BLaER1 treated with 17β-estradiol and CSF1 and Interleukin-3, amounts not matched to agents 10 nM and 100 nM (cell line): ENCODE data around the gene TMPRSS4.
A peak's percentile ranks its signal among the peaks of the same experiment; 100 is the strongest.

Source experiments
- H3K27ac ChIP-seq, 11 experiments: shearing (Covaris generic); formaldehyde crosslinking; 2 replicates each; pipeline ENCODE4 v1.8.1; 2022
- H3K27me3 ChIP-seq, 11 experiments: shearing (Covaris generic); formaldehyde crosslinking; 2 replicates each; pipeline ENCODE4 v1.8.1; 2022
- H3K36me3 ChIP-seq, 11 experiments: shearing (Covaris generic); formaldehyde crosslinking; 2 replicates each; pipeline ENCODE4 v1.8.1; 2022
- H3K4me1 ChIP-seq, 10 experiments: shearing (Covaris generic); formaldehyde crosslinking; 2 replicates each; pipeline ENCODE4 v1.8.1; 2022
- H3K4me2 ChIP-seq, 11 experiments: shearing (Covaris generic); formaldehyde crosslinking; 2 replicates each; pipeline ENCODE4 v1.8.1; 2022
- H3K4me3 ChIP-seq, 10 experiments: shearing (Covaris generic); formaldehyde crosslinking; 2 replicates each; pipeline ENCODE4 v1.8.1; 2022
- H3K9ac ChIP-seq, 11 experiments: shearing (Covaris generic); formaldehyde crosslinking; 2 replicates each; pipeline ENCODE4 v1.8.1; 2022
- H3K9me3 ChIP-seq, 11 experiments: shearing (Covaris generic); formaldehyde crosslinking; replicated peaks in 1 of 11; 2 replicates each; pipeline ENCODE4 v1.8.1; 2022
- H4K20me1 ChIP-seq, 11 experiments: shearing (Covaris generic); formaldehyde crosslinking; 2 replicates each; pipeline ENCODE4 v1.8.1; 2022
- Cebpa-rat ChIP-seq, 11 experiments: shearing (Covaris generic); IDR thresholded peaks; 2 replicates each; pipeline ENCODE4 v1.8.1; 2022

The TMPRSS4 gene

DNA sequence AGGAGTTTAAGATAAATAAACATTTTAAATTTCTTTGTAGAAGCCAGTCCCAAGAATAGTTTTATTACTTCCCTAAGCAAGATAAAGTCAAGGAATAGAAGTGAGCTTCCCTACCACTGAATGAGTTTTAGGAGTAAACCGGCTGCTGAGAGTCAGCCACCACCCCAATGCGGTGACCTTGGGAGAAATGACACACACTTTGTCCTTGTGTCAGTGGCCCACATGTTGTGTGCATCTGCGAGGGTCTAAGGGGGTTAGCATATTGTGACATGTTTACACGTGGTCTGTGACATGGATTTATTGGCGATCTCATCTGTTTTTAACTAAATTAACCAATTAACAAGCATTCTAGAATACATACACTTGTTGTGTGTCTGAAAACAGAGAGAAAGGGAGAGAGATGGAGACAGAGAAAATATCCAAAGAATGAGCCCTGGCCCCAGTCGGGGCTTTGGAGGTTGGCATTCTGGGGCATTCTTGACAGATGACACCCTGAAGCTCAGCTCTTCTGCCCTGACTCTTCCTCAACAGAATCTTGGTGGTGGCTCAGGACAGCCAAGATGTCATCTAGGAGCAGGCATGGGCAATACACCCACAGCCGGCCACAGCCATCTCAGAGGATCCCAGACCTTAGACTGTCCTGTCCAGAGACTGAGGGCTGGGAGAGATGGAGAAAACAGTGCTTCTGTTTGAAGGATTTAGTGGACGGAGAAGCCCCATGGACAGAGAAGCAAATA lies 29.7 kb upstream of the TMPRSS4 start:
- no peak overlapping the region for H3K9ac ChIP-seq
- H3K36me3 ChIP-seq = no peaks in the 10 kb centered on the region
- no peaks in the 10 kb centered on the region; a peak in 1 of 22 replicates for H4K20me1 ChIP-seq
- H3K4me1 ChIP-seq = peaks cover 4 to 26% (median 6%) of the 10 kb centered on the region in 10 experiments; a peak in 16 of 20 replicates
- H3K9me3 ChIP-seq = no peaks in the 10 kb centered on the region
- no peak overlapping the region for H3K4me2 ChIP-seq
- no peak overlapping the region for H3K27ac ChIP-seq
- TF ChIP-seq Cebpa-rat (IDR thresholded peaks at IDR 0.05) = no peak
- no peaks in the 10 kb centered on the region for H3K27me3 ChIP-seq
- no peak overlapping the region for H3K4me3 ChIP-seq

GRCh38 chr11:118047749-118048148 lies 29.1 kb upstream of the TMPRSS4 start:
- Histone ChIP-seq H3K9me3 (no peaks in the 10 kb centered on the region), H3K27ac (no peak overlapping the region), H3K27me3 (no peaks in the 10 kb centered on the region), H3K4me2 (no peak overlapping the region), H3K4me1 (peaks cover 9 to 29% (median 12%) of the 10 kb centered on the region in 10 experiments; a peak in 16 of 20 replicates), H3K9ac (no peak overlapping the region), H4K20me1 (no peaks in the 10 kb centered on the region; a peak in 2 of 22 replicates), H3K4me3 (no peak overlapping the region), H3K36me3 (no peaks in the 10 kb centered on the region)
- no peak for TF ChIP-seq Cebpa-rat (IDR thresholded peaks at IDR 0.05)

GRCh38 chr11:118048472-118049370 lies 28.2 kb upstream of the TMPRSS4 start:
- no peaks in the 10 kb centered on the region for H3K27me3 ChIP-seq
- peaks cover 9 to 33% (median 14%) of the 10 kb centered on the region in 10 experiments; a peak in 16 of 20 replicates for H3K4me1 ChIP-seq
- H3K36me3 ChIP-seq = no peaks in the 10 kb centered on the region
- H3K4me3 ChIP-seq = no peak overlapping the region
- no peak overlapping the region for H3K9ac ChIP-seq
- TF ChIP-seq Cebpa-rat (IDR thresholded peaks at IDR 0.05) = no peak
- no peaks in the 10 kb centered on the region for H3K9me3 ChIP-seq
- no peak overlapping the region for H3K27ac ChIP-seq
- no peaks in the 10 kb centered on the region; a peak in 2 of 22 replicates for H4K20me1 ChIP-seq
- peak overlapping the region in 1 of 11 experiments; percentile 9; a peak in 1 of 22 replicates for H3K4me2 ChIP-seq

- no peak for TF ChIP-seq Cebpa-rat (IDR thresholded peaks at IDR 0.05)
- no peaks in the 10 kb centered on the region; a peak in 2 of 22 replicates for H4K20me1 ChIP-seq
- no peaks in the 10 kb centered on the region for H3K36me3 ChIP-seq
- no peak overlapping the region for H3K9ac ChIP-seq
- no peaks in the 10 kb centered on the region for H3K9me3 ChIP-seq
- H3K4me2 ChIP-seq = no peak overlapping the region
- H3K27ac ChIP-seq = no peak overlapping the region
- peaks cover 9 to 33% (median 14%) of the 10 kb centered on the region in 10 experiments; a peak in 16 of 20 replicates for H3K4me1 ChIP-seq
- no peak overlapping the region for H3K4me3 ChIP-seq
- H3K27me3 ChIP-seq = no peaks in the 10 kb centered on the region
These were observed 27.1 kb upstream of the TMPRSS4 start for GRCh38 chr11:118049771-118050170.

- TF ChIP-seq Cebpa-rat (IDR thresholded peaks at IDR 0.05) = no peak
- Histone ChIP-seq H3K27ac (no peak overlapping the region), H3K4me3 (no peak overlapping the region), H3K9me3 (no peaks in the 10 kb centered on the region), H4K20me1 (no peaks in the 10 kb centered on the region; a peak in 2 of 22 replicates), H3K36me3 (no peaks in the 10 kb centered on the region), H3K27me3 (no peaks in the 10 kb centered on the region), H3K4me1 (peaks cover 9 to 33% (median 14%) of the 10 kb centered on the region in 10 experiments; a peak in 16 of 20 replicates), H3K4me2 (no peak overlapping the region), H3K9ac (no peak overlapping the region)
These were observed 26.5 kb upstream of the TMPRSS4 start for GRCh38 chr11:118050208-118050891.

DNA sequence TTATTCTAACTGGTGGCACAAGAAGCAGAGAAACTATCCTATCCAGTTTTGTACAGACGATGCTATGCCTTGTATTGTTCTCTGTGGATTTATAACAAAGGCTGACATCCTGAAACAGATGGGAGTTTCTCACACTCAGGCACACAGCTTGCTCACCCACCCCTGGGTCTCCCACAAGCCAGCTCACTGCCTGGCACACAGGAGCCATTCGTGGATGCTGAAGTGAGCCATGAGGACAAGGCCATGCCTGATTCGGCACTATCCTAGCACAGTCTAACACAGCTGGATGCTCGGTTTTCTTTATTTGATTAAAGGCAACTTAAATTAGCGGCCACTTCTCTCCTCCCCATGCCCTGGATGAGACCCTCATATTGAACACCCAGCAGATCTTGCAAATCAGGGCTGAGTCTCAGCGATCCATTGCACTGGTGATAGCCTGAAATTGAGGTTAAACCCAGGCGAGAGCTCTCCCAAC lies 25.7 kb upstream of the TMPRSS4 start:
- TF ChIP-seq Cebpa-rat (IDR thresholded peaks at IDR 0.05) = no peak

DNA sequence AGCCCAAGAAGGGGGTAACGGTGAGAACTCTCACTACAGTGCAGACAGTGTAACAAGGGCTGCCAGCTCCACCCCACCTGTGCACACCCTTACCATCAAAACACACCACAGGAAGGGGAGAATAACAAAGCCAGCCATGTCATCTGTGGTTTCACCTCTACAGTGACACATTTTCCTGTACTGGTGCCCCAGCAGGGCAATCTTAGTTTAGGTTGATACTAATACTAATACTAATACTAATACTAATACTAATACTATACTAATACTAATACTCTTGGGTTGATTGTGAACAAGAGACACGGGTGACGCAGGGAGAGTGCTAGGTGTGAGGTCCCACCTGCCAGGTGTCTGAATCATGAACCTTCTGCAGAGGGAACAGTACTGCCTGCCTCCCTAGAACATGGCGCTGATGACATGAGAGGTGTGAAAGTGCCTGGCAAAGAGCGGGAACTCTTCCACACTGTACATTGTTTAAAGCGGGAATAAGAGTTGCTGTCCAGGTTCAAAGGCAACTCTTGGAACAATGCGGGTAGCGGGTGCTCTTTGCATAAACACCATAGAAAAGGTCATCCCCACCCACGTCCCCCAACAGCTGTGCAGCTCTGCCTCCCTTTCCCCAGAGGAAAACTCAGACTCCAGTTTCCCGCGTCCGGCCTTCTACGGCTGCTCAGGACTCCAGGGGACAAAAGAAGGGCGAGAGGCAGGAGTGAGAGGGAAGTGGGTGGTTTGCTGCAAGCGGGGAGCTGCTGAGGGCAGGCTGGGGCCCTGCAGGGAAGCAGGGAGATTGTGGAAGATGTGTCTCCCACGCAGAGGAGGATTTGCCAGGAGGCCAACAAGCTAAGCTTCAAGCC lies 25.0 kb upstream of the TMPRSS4 start:
- H3K9ac ChIP-seq = 0 out of 22 replicates have a peak overlapping the region, but pooled peaks of 2 of the 11 experiments have one; percentile 3 to 21
- H3K4me2 ChIP-seq = peak overlapping the region in 10 of 11 experiments; percentile 12 to 64 (median 35); a peak in 17 of 22 replicates
- no peaks in the 10 kb centered on the region for H3K27me3 ChIP-seq
- H3K27ac ChIP-seq = no peak overlapping the region
- H3K9me3 ChIP-seq = no peaks in the 10 kb centered on the region
- H3K4me3 ChIP-seq = no peak overlapping the region
- no peaks in the 10 kb centered on the region; a peak in 2 of 22 replicates for H4K20me1 ChIP-seq
- no peak for TF ChIP-seq Cebpa-rat (IDR thresholded peaks at IDR 0.05)
- H3K4me1 ChIP-seq = peaks cover 9 to 27% (median 14%) of the 10 kb centered on the region in 10 experiments; a peak in 16 of 20 replicates
- no peaks in the 10 kb centered on the region for H3K36me3 ChIP-seq

More for the DNA sequence above, 25.7 kb upstream of the TMPRSS4 start:
- Histone ChIP-seq H3K27ac (no peak overlapping the region), H3K4me2 (peak overlapping the region in 1 of 11 experiments; percentile 47; a peak in 2 of 22 replicates), H3K9ac (no peak overlapping the region), H3K4me3 (no peak overlapping the region), H3K36me3 (no peaks in the 10 kb centered on the region), H4K20me1 (no peaks in the 10 kb centered on the region; a peak in 2 of 22 replicates), H3K4me1 (peaks cover 9 to 33% (median 14%) of the 10 kb centered on the region in 10 experiments; a peak in 16 of 20 replicates), H3K27me3 (no peaks in the 10 kb centered on the region), H3K9me3 (no peaks in the 10 kb centered on the region)
